NCI-H1930 (cell line): ENCODE data around the gene EFHD1.
"Not testable (repeated sequence)": the region's sequence is repeated elsewhere in the genome, so short reads cannot be mapped to it uniquely, and the experiment has no call there.

ENCODE experiments used
- DNase-seq, 2 experiments: peaks; one replicate each; lab custom pipeline; 2025; lab: John Stamatoyannopoulos, UW

The EFHD1 gene

DNA sequence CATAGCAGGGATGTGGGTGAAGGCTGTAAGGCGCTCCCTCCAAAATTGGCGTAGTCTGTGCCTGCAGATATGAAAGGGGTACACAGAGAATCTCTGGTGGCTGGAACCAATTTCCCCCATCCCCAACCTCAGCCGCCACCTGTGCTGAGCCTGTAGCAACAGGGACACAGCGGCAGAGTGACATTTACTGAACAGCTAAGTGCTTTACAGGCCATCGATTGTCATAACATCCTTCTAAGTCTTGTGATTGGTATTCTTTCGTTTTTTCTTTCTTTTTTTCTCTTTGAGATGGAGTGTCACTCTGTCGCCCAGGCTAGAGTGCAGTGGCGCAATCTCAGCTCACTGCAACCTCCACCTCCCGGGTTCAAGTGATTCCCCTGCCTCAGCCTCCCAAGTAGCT, 12.2 kb upstream of the EFHD1 start:
- DNase-seq: no peak

- no peak for DNase-seq
These were observed 10.8 kb upstream of the EFHD1 start for GRCh38 chr2:232622563-232622962.

DNA sequence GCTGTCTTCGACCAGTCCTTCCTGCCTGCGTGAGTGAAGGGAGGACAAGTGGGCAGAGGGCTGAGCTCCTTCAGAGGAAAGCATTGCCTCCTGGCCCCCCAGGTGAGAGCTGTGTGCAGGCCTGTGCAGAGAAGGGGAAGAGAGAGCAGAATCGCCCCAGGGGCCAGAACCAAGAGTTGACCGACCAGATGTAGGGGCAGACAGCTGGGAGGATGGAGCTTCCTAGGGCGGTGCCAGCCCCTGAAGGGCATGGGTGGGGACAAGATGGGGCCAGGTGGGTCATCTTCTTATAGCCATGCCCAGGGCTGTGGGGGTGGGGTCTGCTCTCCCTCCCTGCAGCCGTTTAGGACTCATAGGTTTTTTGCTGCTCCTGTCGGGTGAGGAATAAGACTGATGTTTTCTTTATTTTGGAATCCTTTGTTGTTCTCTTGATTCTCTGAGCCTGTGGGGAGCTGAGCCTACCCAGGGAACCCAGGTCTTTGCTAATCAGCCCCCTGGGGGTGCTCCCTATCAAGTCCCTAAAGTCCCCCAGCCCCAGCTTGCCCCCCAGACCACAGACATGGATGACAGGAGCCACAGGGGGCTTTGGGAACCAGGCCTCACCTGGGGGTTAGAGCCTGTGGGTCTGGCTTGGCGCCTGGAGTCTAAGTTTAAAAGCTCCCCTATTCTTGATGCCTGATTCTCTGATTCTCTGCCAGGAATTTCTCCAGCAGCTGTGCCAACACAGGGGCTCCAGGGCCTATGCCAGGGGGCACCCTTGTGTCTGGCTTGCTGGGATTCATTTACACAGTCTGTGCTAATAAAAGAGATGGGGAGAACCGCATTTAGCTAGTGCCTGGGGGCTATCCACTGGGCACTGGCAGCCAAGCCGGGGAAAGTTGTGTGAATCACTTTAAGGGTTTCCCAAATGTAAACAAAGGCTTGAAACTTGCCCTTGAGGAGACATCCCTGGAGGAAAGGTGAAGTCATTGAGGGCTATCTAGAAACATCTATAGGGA, 9.3 kb upstream of the EFHD1 start:
- DNase-seq: no peak

- DNase-seq: no peak
These were observed 6.8 kb upstream of the EFHD1 start for GRCh38 chr2:232626584-232626983.

GRCh38 chr2:232628466-232629128, 4.8 kb upstream of the EFHD1 start:
- no peak for DNase-seq

- no peak for DNase-seq
These were observed 4.3 kb upstream of the EFHD1 start for GRCh38 chr2:232629129-232629475.

GRCh38 chr2:232632229-232632903, 1.0 kb upstream of the EFHD1 start:
- no peak for DNase-seq

DNA sequence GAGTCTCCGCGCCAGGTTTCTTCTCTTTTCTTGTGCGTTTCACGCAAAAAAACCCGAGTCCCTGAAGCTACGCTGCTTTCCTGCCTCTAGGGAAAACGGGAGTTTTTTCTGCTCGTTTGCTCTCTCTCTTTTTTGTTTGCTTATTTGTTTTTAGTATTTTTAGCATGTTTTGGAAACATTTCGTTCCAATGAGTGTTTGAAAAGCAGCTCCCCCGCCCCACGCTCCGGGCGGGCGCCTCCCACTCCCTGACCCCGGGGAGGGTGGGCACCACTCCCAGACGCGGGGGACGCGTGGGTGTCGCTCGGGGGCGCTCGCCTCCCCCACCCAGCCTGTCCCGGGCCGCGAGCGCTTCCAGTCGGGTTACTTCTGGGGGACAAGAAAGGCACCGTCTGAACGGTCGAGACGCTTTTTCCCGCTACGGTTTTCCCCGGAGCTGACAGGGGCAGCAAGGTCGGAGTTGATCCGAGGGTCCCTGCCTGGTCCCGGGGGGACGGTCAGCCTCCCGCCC, 446 bp upstream of the EFHD1 start:
- DNase-seq: no peak

DNA sequence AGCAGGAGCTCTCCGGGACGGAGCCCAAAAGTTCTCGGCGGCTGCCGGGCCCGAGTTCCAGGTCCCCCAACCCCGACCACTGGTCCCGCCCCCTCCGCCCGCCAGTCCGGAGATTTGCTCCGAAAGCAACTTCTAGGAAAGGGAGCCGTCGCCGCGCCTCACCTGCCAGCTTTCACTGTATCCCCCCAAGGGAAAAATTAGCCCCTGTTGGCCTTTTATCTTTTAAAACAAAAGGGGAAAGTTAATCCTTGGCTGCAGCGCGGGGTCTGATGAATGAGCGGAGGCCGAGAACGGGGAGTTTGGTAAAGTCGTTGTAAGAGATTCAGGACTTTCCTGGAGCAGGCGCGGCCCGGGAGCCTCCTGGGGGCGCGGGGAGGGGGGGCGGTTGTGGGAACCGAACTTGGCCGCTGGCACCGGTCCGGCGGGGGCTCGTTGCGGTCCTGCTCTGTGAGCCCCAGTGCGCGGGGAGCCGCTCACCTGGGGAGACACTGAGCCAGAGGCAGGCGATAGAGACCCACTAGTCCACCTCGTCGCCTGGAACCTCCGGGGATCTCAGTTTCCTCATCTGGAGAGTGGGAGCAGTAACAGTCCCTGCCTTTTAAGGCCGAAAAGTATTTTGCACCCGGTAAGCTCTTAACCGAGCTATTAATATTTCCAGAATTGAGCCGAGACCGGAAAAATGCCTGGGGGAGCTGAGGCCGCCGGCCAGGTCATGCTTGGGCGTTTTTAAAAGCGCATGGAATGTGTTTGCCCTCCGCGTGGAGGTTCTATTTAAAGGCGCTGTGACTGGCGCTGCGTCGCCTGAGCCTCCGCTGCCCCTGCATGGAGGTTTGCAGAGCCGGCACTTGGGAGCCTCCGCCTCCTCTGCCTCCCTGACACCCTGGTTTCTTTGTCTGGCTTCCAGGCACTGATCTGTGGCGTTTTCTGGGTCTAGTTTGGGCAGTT, 1.1 kb downstream of the EFHD1 start:
- no peak for DNase-seq

DNA sequence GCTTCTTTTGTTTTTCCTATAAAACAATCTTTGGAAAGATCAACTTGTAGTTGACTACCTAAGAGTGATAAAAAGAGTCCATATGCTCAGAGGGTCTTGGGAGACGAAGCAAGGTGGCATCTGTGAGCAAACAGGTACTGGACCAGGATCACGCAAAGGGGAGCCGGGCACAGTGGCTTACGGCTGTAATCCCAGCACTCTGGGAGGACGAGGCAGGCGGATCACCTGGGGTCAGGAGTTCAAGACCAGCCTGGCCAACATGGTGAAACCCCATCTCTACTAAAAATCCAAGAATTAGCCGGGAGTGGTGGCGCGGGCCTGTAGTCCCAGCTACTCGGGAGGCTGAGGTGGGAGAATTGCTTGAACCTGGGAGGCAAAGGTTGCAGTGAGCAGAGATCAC, 2.0 kb downstream of the EFHD1 start:
- DNase-seq: not testable (repeated sequence)

DNA sequence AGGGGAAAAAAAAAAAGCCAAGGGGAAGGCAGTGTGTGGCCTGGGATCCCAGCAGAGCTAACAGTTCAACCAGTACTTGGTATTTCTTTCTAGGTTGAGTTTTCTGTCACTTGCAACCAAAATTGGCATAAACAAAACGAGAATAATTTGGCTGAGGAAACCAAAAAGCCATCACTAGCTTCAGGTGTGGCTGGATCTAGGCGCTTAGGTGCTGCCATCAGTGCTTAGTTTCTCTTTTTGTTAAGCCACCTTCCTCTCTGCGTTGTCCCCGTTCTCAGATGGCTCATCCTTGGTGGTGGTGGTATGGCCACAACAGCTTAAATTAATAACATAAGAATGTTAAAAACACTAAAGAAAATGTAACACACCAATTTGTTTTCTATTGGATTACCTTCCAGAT, 2.4 kb downstream of the EFHD1 start:
- DNase-seq: no peak

GRCh38 chr2:232636788-232637420, 3.5 kb downstream of the EFHD1 start:
- no peak for DNase-seq

GRCh38 chr2:232637866-232638583, 4.6 kb downstream of the EFHD1 start:
- no peak for DNase-seq

DNA sequence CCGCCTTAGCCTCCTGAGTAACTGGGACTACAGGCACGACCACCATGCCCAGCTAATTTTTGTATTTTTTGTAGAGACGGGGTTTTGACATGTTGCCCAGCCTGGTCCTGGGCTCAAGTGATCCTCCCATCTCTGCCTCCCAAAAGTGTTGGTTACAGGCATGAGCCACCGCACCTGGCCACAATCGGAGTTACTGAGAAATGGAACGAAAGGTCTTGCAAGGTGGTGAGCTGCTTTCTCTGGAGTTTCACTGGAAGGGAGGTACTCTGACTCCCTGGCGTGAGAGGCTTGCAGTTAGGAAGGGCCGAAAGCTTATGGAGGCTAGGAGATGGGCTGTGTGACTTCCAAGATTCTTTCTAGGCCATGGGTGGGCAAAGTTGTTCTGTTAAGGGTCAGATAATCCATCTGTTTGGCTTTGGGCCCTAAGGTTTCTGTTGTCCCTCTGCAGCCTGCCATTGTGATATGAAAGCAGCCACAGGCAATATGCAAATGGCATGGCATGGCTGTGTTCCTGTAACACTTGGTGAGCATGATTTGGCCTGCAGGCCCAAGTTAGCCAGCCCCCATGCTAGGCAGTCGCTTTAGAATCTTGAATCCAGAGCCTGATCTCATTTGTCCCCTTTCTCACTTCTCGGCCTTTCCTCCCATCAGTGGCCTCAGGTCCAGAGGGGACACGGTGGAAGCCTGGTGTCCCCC, 7.9 kb downstream of the EFHD1 start:
- no peak for DNase-seq

GRCh38 chr2:232643147-232643425, 9.7 kb downstream of the EFHD1 start:
- no peak for DNase-seq

DNA sequence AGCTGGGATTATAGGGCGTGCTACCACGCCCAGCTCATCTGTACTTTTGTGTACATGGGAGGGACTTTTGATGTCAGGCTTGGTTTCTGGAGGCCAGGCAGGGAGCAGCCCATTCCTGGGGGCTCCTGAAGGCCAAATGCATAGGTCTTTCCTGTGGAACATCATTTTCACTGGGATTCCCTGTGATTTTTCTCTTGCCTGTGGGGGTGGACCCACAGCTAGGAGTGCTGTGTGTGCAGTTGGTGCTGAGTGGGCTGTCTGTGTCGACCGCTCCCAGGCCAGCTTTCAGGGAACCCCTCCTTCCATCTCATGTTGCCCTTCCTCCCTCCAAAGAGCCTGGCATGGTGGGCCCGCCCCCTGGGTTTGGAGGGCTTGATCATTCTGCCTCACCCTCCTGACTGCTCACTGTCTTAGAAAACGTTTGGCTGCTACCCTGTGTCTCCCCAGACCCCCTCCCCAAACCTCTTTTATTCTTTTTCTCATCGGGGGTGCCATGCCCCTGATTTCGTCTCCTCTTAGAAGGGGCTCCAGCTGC, 10.5 kb downstream of the EFHD1 start:
- DNase-seq: no peak

DNA sequence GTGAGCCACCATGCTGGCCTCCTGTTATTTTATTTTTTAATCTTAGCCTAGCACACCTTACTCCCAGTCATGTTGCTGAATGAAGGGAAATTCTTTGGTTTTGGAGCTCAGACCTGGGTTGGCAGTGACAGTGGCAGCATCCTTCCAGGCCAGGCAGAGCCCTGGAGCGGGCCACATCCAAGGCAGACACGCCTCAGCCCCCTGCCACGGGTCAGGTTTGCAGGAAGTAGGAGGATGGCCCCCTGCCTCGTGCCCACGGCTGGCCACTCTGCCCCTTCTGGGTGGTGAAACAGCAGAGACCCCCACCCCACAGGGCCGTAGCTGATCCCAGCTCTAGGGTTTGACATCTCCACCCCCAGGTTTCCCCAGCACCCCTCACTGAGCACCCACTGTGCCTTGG, 11.7 kb downstream of the EFHD1 start:
- DNase-seq: no peak

DNA sequence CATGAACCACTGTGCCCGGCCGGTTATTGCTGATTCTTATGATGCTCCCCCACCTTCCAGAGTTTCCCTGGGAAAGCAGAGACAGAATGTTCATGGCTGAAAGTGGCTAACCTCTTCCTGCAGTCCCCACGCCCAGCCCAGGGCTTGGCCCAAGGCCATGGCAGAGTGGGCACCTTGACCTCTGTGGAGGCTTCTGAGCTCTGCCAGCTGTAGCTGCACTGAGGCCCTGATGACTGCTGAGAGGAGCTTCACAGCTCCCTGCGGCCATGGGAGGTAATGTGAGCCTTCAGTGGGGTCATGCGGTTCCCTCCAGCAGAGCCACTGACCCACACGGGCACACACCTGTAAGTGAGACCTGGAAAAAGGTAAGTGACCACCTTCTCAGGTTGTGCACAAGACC, 13.3 kb downstream of the EFHD1 start:
- DNase-seq: no peak

GRCh38 chr2:232647261-232647660, 13.9 kb downstream of the EFHD1 start:
- DNase-seq: no peak

DNA sequence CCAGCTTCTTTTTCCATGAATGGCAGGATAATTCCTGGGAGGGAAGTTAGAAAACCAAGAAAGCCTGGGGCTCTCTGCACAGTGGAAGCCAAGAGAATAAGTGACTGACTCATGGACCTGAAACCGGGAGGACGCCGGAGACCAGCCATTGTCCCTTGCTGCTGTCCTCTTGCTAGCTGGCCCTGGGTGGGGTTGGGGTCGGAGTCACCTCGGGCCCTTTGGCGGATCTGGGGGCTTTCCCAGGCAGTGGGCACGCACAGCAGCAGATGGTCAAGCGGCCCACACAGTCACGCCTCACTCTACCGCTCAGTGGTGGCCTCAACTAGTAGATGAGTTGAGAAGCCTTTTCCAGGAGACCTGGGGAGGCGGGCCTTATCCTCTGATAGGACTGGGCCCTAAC, 15.6 kb downstream of the EFHD1 start:
- no peak for DNase-seq
